Stimulated activated CD4-positive, alpha-beta T cell treated with anti-CD3 and anti-CD28 coated beads, TNF-alpha, amount 100 ng/mL, for 1 hour (primary cell): Measurements from ENCODE around the gene NUP35.
A peak's percentile ranks its signal among the peaks of the same experiment; 100 is the strongest.

Source experiments
- DNase-seq, 3 donors: peaks; one replicate each; pipeline ENCODE4 v3.0.0-alpha.2; 2020; ENCODE audit warnings: low read depth in 3 of 3, low spot score in 1 of 3

Gene NUP35

GRCh38 chr2:183124222-183124956 lies at the start of gene NUP35:
Gene NUP35, plus strand, starts transcription at chr2:183124443. Its CDS starts 15 bp downstream, at chr2:183124458.
- DNase-seq, result peak; percentile 62 to 83 (median 71)

- DNase-seq, result no peak
These were observed 46.1 kb upstream of the NUP35 start for GRCh38 chr2:183078163-183078463.

DNA sequence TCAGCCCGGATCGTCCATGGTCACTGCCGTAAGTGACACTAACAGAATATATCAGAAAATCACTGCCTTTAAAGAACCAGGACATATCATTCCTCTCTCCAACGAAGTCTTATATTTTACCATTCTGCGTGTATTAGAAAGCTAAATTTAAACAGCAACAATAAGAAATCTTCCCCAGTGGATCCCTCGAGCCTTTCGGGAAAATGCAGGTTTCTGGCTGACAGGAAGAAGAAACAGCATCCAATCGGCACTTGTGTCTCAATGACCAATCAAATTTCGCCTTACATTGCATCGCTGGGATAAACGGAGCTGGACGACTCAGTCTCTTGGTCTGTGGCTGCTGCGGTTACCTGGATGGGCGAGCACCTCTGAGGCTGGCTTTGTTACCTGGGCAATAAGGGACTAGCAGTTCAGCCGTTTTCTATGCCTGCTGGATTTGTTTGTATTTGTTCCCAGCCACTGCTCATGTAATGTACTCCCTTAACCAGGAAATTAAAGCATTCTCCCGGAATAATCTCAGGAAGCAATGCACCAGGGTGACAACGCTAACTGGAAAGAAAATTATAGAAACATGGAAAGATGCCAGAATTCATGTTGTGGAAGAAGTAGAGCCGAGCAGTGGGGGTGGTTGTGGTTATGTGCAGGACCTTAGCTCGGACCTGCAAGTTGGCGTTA lies 45.6 kb upstream of the NUP35 start, which contains the start of gene DUSP19:
Gene DUSP19 (plus strand): TSS at position 284 of the 675 bp plus-strand sequence. CDS start 187 bp downstream, at position 471.
- peak; percentile 42 to 69 (median 68) for DNase-seq

DNA sequence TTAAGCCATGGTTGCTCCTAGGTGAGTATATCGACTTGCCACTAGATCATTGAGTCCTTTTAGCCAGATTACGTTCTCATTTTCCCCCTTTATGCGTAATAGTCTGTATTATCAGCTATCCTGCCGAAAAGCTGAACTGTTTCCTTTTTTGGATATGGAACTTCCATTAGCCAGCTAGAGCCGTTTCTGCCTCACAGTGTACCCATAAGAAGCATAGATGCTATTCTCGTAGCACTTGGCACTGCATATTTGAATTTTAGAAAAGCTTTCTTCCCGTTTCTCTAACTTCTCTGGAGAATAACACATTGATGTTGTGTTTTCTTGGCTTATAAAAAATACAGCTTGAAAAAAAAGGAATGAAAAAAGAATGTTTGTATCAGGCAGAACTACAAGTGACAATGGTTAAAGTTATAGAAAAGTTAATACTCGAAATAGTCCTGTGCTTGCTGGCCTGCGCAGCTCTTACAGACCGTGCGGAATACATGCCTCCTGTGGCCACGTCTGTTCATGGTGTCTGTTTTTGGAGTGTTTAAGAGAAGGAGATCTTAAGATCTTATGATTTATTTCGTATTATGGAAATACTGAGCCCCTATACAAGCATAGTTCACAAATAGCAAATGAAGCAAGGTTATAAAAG lies 45.0 kb upstream of the NUP35 start:
- no peak for DNase-seq

DNA sequence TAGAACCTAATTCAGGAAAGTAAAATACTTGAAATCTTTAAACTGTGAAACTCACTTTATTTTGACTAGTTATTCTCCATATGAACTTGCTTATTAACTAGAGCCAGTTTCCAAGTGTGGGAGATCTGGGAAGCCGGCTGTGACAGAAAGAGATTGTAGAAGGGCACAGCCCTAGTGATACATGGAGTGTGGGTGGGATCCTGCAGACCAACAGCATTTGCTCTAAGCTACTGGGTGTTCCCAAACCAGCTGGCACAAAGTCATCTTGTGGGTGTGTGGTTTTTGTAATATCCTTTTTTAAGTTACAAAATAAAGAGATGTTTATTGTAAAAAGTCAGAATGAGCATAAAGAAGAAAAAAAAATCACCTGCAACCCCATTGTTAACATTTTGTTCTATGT lies 42.3 kb upstream of the NUP35 start:
- DNase-seq, result no peak

DNA sequence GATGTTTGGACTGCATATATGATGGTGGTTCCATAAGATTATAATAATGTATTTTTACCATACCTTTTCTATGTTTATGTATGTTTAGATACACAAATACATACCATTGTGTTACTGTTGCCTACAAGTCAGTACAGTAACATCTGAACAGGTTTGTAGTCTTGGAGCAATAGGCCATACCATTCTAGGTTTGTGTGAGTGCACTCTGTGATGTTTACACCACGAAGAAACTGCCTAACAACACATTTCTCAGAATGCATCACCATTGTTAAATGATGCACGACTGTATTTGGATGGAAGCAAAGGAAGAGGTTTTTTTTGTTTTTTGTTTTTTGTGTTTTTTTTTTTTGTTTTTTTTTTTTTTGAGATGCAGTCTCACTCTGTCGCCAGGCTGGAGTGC lies 36.2 kb upstream of the NUP35 start:
- no peak for DNase-seq

GRCh38 chr2:183089192-183089851 lies 34.9 kb upstream of the NUP35 start:
- DNase-seq, result no peak

GRCh38 chr2:183091318-183091953 lies 32.8 kb upstream of the NUP35 start:
- DNase-seq, result no peak

DNA sequence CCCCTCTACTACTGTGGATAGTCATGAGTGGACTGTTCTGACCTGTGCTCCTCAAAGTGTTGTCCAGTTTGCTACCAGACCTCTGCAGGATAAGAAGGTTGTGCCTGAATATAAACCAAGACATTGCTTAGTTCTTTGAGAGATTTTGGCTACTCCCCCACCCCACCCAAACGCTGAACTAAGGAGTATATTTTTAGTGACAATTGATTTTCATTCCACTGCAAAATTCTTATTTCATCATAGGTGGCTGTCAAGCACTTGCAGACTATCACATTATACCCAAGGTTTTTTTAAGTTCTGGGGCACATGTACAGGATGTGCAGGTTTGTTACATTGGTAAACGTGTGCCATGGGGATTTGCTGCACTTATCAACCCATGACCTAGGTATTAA lies 32.3 kb upstream of the NUP35 start:
- no peak for DNase-seq

DNA sequence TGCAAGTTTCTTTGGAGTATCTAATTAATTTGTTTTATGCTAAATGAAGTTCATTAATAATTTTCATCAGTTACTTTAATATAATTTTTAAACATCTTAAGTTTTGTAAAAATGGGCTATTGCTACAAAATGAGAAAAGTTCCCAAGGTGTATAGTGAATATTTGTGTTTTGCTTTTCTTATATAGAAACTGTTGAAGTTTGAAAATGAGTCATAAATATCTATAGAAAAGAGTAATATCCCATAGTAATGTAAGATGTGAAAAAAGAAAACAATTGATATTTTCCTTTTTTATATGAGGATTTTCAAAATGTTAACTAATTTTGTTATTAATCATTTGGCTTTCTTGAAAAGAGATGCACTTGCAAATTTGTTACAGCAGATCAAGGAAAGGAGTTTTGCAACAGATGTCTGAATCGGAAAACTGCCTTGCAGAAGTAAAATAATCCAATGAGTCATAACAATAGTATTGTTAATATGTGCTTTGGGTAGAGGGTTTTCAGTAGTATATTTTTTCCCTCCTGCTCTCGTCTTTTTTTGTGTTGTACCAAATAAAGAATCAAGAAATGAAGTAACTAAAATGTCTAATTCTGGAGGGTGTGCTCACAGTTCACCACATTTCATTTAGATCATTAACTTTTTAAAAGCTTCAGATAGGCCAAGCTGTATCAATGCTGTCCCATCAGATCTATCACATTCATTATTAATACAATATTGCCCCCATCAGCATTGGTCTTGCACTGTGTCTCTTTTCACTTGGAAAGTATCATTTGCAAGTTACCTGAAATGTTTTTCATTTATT lies 30.2 kb upstream of the NUP35 start:
- DNase-seq, result no peak

GRCh38 chr2:183105402-183106134 lies 18.7 kb upstream of the NUP35 start:
- no peak for DNase-seq

DNA sequence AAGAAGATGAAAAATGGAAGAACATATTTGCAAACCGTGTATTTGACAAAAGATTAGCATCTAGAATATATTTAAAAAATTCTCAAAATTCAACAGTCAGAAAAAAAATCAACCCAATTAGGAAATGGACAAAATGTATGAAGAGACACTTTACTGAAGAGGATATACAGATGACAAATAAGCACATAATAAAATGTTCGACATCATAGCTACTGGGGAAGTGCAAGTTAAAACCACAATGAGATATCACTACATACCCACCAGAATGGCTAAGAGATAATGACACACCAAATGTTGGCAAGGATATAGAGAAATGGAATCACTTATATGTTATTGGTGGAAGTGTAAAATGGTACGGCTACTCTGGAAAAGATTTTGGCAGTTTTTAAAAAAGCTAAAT lies 11.7 kb upstream of the NUP35 start:
- DNase-seq, result no peak

GRCh38 chr2:183113630-183114029 lies 10.6 kb upstream of the NUP35 start:
- no peak for DNase-seq

GRCh38 chr2:183117226-183117625 lies 7.0 kb upstream of the NUP35 start:
- DNase-seq, result no peak

DNA sequence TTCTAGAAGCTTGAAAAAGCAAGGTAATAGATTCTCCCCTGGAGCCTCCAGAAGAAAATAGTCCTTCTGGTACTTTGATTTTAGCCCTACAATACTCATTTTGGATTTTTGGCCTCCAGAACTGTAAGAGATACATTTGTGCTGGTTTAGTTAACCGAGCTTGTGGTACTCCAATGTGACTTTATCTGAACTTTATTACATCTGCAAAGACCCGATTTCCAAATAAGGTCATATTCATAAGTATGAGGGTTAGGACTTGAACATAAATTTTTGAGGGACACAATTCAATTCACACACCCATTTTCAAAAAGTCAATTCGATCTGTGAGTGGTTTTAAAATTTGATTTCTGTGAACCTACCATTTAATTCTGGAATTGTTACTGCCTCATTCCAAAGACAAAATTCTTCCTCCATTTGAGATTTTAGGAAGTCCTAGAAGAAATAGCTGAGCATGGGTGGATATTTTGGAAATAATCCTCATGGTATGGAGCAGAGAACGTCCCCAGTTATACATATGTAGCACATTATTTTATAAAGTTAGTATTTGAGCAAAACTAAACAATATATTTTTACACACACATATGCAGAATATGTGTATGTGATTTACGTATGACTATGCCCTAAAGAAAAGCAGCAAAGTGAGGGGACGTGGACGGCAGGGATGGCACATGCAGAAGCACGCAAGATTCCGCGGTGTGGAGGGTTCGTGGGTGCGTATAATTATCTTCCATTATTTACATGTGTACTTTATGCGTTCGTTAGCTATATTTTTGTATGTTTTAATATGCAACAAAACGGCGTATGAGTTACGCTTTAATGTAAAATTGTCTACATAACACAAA lies 905 bp upstream of the NUP35 start:
- DNase-seq, result no peak

DNA sequence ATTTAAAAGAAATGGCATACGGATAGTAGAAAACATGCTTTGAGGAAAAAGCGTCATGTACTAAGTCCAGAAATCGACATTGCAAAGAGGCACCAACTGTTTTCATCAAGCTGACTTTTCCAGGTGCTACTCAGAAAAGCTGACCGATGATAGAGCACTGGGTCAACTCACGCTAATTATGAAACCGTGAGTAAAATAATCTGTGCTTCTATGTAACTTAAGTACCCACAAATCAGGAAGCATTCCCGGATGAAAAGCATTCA lies 353 bp upstream of the NUP35 start:
- no peak for DNase-seq

- DNase-seq, result no peak
These were observed 663 bp downstream of the NUP35 start for GRCh38 chr2:183124957-183125255.

DNA sequence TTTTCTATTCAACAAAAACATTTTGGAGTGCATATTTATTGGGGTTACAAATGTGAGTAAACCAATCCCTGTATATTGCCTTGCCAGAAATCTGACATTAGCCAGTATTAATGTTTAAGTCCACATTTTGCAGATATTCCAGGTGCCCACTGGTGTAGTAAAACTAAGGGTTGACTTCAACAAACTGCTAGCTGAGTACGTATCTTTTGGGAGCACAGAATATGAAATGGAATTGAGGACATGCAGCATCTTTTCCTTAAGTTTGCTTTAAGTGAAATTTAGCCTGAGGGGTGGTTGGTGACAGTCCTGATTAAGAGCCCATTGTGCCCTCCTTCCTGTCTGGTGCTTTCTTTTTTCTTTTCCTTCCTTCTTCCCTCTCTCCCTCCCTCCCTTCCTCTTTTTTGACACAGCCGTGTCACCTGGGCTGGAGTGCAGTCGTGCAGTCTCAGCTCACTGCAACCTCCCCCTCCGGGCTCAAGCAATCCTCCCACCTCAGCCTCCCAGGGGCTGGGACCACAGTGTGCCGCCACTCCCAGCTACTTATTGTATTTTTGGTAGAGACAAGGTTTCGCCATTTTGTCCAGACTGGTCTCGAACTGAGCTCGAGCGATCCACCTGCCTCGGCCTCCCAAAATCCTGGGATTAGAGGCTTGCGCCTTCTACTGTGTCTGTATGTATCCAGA lies 1.6 kb downstream of the NUP35 start:
- DNase-seq, result no peak

DNA sequence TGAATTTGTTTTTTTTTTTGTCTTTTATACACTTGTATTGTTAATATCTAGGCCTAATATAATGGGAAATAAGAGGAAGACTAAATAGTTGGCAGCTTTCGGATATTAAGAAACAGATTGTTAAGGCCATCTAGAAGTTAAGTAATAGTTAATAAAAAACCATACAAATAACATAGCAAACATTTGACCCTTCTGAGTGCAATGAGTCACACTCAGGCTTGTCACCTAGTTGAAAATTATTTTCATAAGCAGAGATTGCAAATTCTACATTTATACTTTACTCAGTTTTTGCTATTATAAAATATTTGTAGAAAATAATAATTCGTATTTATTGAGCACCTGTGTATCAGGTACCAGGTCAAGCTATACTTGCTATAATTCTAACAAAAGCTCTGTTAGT lies 2.4 kb downstream of the NUP35 start:
- DNase-seq, result no peak
